Measurements from ENCODE around the gene KIZ. TPM values are rescaled to one million over a fixed set of nuclear protein-coding genes. Genes with fewer than 3 reads are reported as not detected.

The KIZ gene
- total RNA-seq, 1 experiment from 2014 or later, result 43.6 TPM

GRCh38 chr20:21109144-21109543 lies 16.7 kb upstream of the KIZ start:
- H3K36me3 Mint-ChIP-seq, result no peaks in the 10 kb centered on the region

GRCh38 chr20:21110811-21111210 lies 15.1 kb upstream of the KIZ start:
- Mint-ChIP-seq H3K36me3 (no peaks in the 10 kb centered on the region), H3K4me3 (no peak overlapping the region), H3K27ac (no peak overlapping the region), H3K27me3 (ENCODE audit: low read depth) (peaks cover 33% of the 10 kb centered on the region), H3K4me1 (peaks cover 28% of the 10 kb centered on the region), H3K9me3 (no peaks in the 10 kb centered on the region)
- ChIA-PET CTCF (interaction anchor here (0.8 to 1.0 kb wide), 2 partner anchors 8 to 15 kb away, joined by 4 read pairs; partner anchors contain the start of gene KIZ), POLR2A (no interaction called here)
- DNase-seq (ENCODE audit: low spot score) (no peak), ATAC-seq (no peak)
- TF ChIP-seq NFATC4 (CRISPR knock-in tag; IDR thresholded peaks at IDR 0.05), result no peak
- peak; percentile 74; the same call in 1 of the 2 replicates for TF ChIP-seq ZNF121 (CRISPR knock-in tag; IDR thresholded peaks at IDR 0.05)

More at GRCh38 chr20:21109144-21109543, 16.7 kb upstream of the KIZ start:
- Mint-ChIP-seq H3K4me1 (peaks cover 36% of the 10 kb centered on the region), H3K4me3 (no peak overlapping the region), H3K27me3 (ENCODE audit: low read depth) (peaks cover 49% of the 10 kb centered on the region), H3K27ac (no peak overlapping the region), H3K9me3 (no peaks in the 10 kb centered on the region)
- CTCF ChIA-PET, result interaction anchor here (1.1 kb wide), 1 partner anchor 61 kb away, joined by 7 read pairs; no protein-coding TSS in a partner anchor
- no peak for TF ChIP-seq FOXP1 (CRISPR knock-in tag; IDR thresholded peaks at IDR 0.05; ENCODE audit: borderline replicate concordance)
- no peak for TF ChIP-seq MAX (CRISPR knock-in tag; IDR thresholded peaks at IDR 0.05)
- TF ChIP-seq MLX (CRISPR knock-in tag; IDR thresholded peaks at IDR 0.05), result no peak
- no peak for TF ChIP-seq AR (CRISPR knock-in tag; IDR thresholded peaks at IDR 0.05)
- TF ChIP-seq SMAD3 (CRISPR knock-in tag; IDR thresholded peaks at IDR 0.05; ENCODE audit: borderline replicate concordance), result no peak
- no peak for TF ChIP-seq ZNF671 (CRISPR knock-in tag; IDR thresholded peaks at IDR 0.05)
- TF ChIP-seq TCF7 (CRISPR knock-in tag; IDR thresholded peaks at IDR 0.05; ENCODE audit: low read depth), result no peak
- TF ChIP-seq NFE2L1 (CRISPR knock-in tag; IDR thresholded peaks at IDR 0.05), result no peak
- no peak for TF ChIP-seq HMGXB4 (CRISPR knock-in tag; IDR thresholded peaks at IDR 0.05)
- ATAC-seq (no peak), DNase-seq (ENCODE audit: low spot score) (no peak)
- POLR2A ChIA-PET, result no interaction called here

- Mint-ChIP-seq H3K36me3 (no peaks in the 10 kb centered on the region), H3K27me3 (ENCODE audit: low read depth) (peaks cover 27% of the 10 kb centered on the region), H3K27ac (no peak overlapping the region), H3K9me3 (no peaks in the 10 kb centered on the region), H3K4me1 (peaks cover 27% of the 10 kb centered on the region), H3K4me3 (no peak overlapping the region)
- no peak for DNase-seq (ENCODE audit: low spot score)
- POLR2A ChIA-PET, result no interaction called here
- ATAC-seq, result no peak
- CTCF ChIA-PET, result interaction anchor here (0.8 to 1.0 kb wide), 2 partner anchors 9 to 14 kb away, joined by 4 read pairs; partner anchors contain the start of gene KIZ
- TF ChIP-seq NFYB (CRISPR knock-in tag; conservative IDR thresholded peaks at IDR 0.05; ENCODE audit: low read depth) (no peak), TCF7 (CRISPR knock-in tag; IDR thresholded peaks at IDR 0.05; ENCODE audit: low read depth) (no peak), SP1 (CRISPR knock-in tag; conservative IDR thresholded peaks at IDR 0.05) (no peak), FOXP4 (CRISPR knock-in tag; IDR thresholded peaks at IDR 0.05) (no peak), STAT6 (CRISPR knock-in tag; conservative IDR thresholded peaks at IDR 0.05; ENCODE audit: low read depth) (no peak), E2F4 (CRISPR knock-in tag; IDR thresholded peaks at IDR 0.05; ENCODE audit: borderline replicate concordance, low read depth) (no peak), ATF1 (CRISPR knock-in tag; IDR thresholded peaks at IDR 0.05) (no peak)
Measured at GRCh38 chr20:21111416-21111815, 14.5 kb upstream of the KIZ start.
